Measurements from ENCODE around the gene SDC3.
"Not testable (repeated sequence)": the region's sequence is repeated elsewhere in the genome, so short reads cannot be mapped to it uniquely, and the experiment has no call there.

Gene SDC3

GRCh38 chr1:30872033-30872947 lies 36.3 kb downstream of the SDC3 start:
- in situ Hi-C loops (cut with HindIII; ENCODE audit: low sequenced_read_pairs) = no loop called here
- DNase-seq (ENCODE audit: low read depth, low spot score) = no peak
- no peak for TF ChIP-seq CTCF (IDR thresholded peaks at IDR 0.05; ENCODE audit: low read depth, low read length)
- H3K4me3 ChIP-seq (ENCODE audit: low read depth, low read length) = no peak overlapping the region

GRCh38 chr1:30871276-30871871 lies 37.2 kb downstream of the SDC3 start:
- in situ Hi-C loops (cut with HindIII; ENCODE audit: low sequenced_read_pairs) = no loop called here
- DNase-seq (ENCODE audit: low read depth, low spot score) = no peak
- H3K4me3 ChIP-seq (ENCODE audit: low read depth, low read length) = no peak overlapping the region

GRCh38 chr1:30870656-30871055 lies 37.9 kb downstream of the SDC3 start:
- in situ Hi-C loops (cut with HindIII; ENCODE audit: low sequenced_read_pairs) = no loop called here
- no peak for TF ChIP-seq CTCF (IDR thresholded peaks at IDR 0.05; ENCODE audit: low read depth, low read length)
- DNase-seq (ENCODE audit: low read depth, low spot score) = no peak
- H3K4me3 ChIP-seq (ENCODE audit: low read depth, low read length) = no peak overlapping the region

More at GRCh38 chr1:30871276-30871871, 37.2 kb downstream of the SDC3 start:
- TF ChIP-seq CTCF (IDR thresholded peaks at IDR 0.05; ENCODE audit: low read depth, low read length) = no peak

- in situ Hi-C loops (cut with HindIII; ENCODE audit: low sequenced_read_pairs) = no loop called here
- no peak for TF ChIP-seq CTCF (IDR thresholded peaks at IDR 0.05; ENCODE audit: low read depth, low read length)
- no peak for DNase-seq (ENCODE audit: low read depth, low spot score)
- no peak overlapping the region for H3K4me3 ChIP-seq (ENCODE audit: low read depth, low read length)
Measured at GRCh38 chr1:30870035-30870434, 38.5 kb downstream of the SDC3 start.

GRCh38 chr1:30868833-30869435 lies 39.6 kb downstream of the SDC3 start:
- no peak for DNase-seq (ENCODE audit: low read depth, low spot score)
- in situ Hi-C loops (cut with HindIII; ENCODE audit: low sequenced_read_pairs) = no loop called here
- no peak for TF ChIP-seq CTCF (IDR thresholded peaks at IDR 0.05; ENCODE audit: low read depth, low read length)
- H3K4me3 ChIP-seq (ENCODE audit: low read depth, low read length) = no peak overlapping the region

GRCh38 chr1:30868057-30868456 lies 40.5 kb downstream of the SDC3 start:
- in situ Hi-C loops (cut with HindIII; ENCODE audit: low sequenced_read_pairs); H3K4me3 ChIP-seq (ENCODE audit: low read depth, low read length); DNase-seq (ENCODE audit: low read depth, low spot score): not testable (repeated sequence)

- no peak for TF ChIP-seq CTCF (IDR thresholded peaks at IDR 0.05; ENCODE audit: low read depth, low read length)
- H3K4me3 ChIP-seq (ENCODE audit: low read depth, low read length) = no peak overlapping the region
- DNase-seq (ENCODE audit: low read depth, low spot score) = no peak
- in situ Hi-C loops (cut with HindIII; ENCODE audit: low sequenced_read_pairs) = no loop called here
Measured at GRCh38 chr1:30867537-30867936, 41.0 kb downstream of the SDC3 start.
